ENCODE results near the gene RBM7. TPM values are rescaled to one million over a fixed set of nuclear protein-coding genes. Genes with fewer than 3 reads are reported as not detected.

RBM7 gene
- total and polyA plus RNA-seq, 2 of the 8 experiments (the other 6 are each of a cell fraction or from before 2014, with no cell fraction given) = 18.0 to 45.7 TPM

- TF ChIP-seq TAF7 (optimal IDR thresholded peaks at IDR 0.05; ENCODE audit: borderline replicate concordance, low read depth, low read length) (no peak), RNF2 (IDR thresholded peaks at IDR 0.05; ENCODE audit: borderline replicate concordance, low read depth, low read length, missing control alignments, poor library complexity, severe bottlenecking) (no peak), TAF1 (IDR thresholded peaks at IDR 0.05; ENCODE audit: low read depth, low read length) (no peak), JUND (IDR thresholded peaks at IDR 0.05; ENCODE audit: low read length) (no peak), ATF3 (IDR thresholded peaks at IDR 0.05; ENCODE audit: insufficient read depth, low read depth, low read length) (no peak)
Measured at GRCh38 chr11:114367244-114367957, 33.1 kb upstream of the RBM7 start (continued).
